ENCODE results near the gene SORL1.
"Not testable (repeated sequence)": the region's sequence is repeated elsewhere in the genome, so short reads cannot be mapped to it uniquely, and the experiment has no call there.

Gene SORL1

DNA sequence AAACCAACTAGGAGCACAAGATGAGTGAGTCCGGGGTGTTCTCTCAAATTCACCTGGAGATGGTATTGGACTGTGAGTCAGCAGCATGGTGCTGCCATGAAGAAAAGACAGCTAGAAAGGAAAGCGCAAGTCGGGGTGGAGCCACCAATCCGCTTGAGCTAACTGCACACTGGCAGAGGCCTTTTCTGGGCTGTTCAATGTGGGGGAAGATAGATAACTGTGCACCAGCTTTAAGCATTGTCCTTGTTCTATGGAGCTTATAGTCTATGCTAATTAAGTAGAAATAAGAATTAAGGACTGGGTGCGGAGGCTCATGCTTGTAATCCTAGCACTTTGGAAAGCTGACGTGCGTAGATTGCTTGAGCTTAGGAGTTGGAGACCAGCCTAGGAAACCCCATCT is 22.6 kb downstream of the SORL1 start:
- no peak for DNase-seq

- no peak for DNase-seq
Measured at GRCh38 chr11:121476379-121477032, 24.4 kb downstream of the SORL1 start.

DNA sequence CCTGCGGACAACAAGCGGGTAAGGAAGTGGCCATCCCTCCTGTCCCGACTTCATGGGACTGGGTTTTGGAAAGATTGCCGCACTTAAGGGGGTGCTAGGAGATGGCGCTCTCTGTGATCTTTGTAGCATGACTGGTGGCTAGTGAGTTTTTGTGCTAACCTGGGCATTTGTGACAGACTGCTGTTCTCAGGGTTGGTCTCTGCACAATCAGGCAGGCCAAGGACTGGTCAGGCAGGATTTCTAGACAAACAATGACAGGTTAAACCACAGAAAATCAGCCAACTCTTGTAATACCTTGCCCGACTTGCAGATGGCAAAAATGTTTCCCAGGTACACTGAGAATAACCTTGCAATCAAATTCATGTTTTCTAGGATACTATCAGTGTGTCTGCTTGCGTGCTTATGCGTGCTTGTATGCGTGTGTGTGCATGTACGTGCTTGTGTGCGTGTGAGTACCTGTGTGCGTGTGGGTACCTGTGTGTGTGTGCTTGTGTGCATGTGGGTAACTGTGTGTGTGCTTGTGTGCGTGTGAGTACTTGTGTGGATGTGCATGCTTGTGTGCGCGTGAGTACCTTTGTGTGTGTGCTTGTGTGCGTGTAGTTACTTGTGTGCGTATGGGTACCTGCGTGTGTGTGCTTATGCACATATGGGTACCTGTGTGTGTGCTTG is 26.2 kb downstream of the SORL1 start:
- no peak for DNase-seq

DNA sequence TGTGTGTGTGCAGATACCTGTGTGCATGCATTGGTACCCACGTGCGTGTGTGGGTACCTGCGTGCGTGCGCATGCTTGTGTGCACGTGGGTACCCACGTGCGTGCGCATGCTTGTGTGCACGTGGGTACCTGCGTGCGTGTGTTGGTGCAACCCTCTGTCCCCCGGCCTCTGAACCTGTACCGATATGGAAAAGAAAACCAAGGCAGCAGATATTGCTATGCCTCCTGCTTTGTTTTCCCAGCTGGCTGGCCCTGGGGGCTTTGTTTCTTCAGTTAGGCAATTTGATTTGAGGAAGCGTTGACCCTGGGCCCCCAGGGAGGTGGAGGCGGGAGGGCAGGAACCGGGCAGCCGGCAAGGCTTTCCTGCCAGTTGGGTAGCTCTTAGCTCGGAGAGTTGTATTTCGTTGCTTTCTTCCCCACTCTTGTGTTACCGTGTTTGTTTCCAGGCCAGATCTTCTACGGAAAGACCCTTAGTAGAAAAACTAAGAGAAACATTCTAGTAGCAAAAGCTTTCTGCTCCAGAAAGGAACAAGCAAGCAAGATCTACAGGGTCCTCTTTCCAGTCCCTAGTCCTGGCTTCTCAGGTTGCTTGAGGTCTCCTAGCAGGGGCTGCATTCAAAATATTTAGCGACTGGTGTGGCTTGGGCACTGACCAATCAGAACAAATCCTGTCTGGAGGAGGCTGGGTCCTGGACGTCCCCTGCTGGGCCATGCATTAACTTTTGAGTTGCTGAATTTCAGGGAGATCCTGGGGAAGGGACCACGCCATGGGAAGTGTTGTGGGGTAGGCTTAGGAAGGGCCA is 27.0 kb downstream of the SORL1 start:
- no peak for DNase-seq

DNA sequence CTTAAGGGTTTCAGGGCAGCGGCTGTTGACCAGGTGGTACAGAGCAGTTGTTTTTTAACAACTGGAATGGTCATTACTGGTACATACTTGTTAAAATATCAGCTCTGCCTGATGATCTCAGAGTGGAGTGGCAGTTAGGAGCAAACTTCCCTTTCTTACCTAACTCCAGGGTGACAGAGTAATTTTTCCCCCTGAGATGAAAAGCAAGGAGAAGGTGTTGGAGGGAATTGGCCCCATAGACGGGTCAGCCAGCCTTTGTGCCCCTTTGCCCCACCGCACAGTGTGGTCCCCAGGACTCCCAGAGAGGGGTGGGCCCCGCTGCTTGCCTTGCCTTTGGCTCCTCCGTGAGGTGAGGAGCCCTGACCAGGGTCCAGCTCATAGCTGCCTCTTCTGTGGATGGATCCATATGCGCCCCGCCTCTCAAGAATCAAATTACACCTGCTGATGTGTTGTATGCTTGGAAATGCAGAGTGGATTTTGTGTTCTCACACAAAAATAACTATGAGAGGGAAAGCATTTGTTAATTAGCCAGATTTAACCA is 27.7 kb downstream of the SORL1 start:
- no peak for DNase-seq

- DNase-seq, result not testable (repeated sequence)
Measured at GRCh38 chr11:121481484-121482230, 29.5 kb downstream of the SORL1 start.

GRCh38 chr11:121482231-121483129 is 30.4 kb downstream of the SORL1 start:
- no peak for DNase-seq

DNA sequence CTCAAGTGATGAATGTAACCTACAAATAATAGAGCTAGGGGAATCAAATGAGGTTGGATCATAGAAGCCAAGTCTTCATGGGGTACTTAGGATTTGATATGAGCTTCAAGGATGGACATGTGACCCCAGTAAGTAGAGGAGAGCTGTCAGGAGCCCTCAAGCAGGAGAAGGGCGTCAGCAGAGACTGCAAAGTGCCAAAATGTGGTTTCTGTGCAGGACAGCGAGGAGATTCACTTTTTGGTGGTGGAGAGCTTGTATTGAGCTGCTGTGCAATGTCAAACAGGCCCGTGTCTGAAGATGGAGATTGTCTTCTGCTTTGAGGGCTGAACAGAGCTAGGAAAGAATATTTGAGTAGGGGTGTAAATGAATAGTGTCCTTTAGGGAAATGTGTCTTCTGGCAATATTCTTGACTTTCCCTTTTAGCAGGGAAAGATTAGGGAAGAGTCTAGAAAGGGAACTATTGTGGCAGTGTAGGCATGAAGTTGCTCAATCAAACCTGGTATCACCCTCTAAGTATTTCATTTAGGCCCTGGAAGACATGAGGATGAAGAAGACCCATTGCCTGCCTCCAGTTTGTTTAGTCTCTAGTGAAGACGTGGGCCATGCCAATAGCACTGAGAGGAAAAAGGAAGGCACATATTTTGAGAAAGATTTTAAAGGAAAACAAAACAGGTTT is 31.8 kb downstream of the SORL1 start:
- DNase-seq, result no peak

GRCh38 chr11:121485216-121485615 is 33.1 kb downstream of the SORL1 start:
- no peak for DNase-seq

DNA sequence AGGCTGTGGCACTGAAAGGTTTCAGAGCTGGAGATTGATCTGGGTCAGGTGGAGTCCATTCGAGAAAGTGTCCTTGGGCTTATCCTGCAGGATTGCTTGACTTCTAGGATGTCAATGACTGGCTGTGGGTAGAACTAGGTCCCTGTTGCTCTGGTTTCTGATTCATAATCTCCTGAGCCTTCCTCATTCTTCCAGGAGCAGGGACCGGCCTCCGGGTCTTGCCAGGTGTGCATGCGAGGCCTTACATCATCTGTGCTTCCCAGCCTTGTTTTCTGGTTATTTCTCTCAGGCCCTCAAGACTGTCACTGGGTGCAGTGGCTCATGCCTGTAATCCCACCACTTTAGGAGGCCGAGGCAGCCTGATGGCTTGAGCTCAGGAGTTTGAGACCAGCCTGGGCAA is 33.9 kb downstream of the SORL1 start:
- DNase-seq, result no peak

GRCh38 chr11:121487191-121487590 is 35.1 kb downstream of the SORL1 start:
- no peak for DNase-seq

- DNase-seq, result no peak
Measured at GRCh38 chr11:121488170-121488569, 36.1 kb downstream of the SORL1 start.

DNA sequence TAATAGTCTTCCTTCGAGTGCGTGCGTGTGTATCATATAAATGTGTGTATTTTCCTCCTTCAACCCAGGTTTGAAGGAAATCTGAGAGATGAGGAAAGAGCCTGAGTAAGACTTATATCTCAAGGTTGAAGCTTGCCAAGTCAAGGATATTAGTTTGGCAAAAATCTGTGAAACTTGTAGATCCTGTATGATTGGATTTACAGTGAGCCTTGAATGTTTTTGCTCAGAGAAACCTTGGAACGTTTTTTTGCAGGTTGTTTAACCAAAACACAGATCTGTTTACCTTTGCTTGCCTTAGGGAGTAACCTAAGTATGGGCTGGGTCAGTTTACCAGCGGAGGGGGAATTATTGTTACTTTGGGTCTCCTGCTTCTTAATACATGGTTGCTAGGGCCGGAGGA is 36.5 kb downstream of the SORL1 start:
- no peak for DNase-seq

DNA sequence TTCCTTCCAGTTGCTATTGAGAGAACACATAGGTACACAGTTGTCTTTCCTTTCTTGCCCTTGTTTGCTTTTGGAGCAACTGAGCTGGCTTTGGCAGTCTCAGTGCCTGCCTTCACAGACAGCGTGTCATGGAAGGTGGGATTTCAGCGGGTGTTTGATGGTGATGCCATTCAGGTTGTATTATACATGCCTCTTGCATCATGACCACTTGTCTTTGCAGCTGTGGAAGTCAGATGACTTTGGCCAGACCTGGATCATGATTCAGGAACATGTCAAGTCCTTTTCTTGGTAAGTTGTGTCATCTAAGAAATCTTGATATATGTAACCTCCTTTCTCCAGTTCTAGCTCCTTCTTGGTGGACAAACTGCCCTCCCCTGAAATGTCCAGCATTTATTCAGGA is 37.7 kb downstream of the SORL1 start:
- DNase-seq, result no peak

DNA sequence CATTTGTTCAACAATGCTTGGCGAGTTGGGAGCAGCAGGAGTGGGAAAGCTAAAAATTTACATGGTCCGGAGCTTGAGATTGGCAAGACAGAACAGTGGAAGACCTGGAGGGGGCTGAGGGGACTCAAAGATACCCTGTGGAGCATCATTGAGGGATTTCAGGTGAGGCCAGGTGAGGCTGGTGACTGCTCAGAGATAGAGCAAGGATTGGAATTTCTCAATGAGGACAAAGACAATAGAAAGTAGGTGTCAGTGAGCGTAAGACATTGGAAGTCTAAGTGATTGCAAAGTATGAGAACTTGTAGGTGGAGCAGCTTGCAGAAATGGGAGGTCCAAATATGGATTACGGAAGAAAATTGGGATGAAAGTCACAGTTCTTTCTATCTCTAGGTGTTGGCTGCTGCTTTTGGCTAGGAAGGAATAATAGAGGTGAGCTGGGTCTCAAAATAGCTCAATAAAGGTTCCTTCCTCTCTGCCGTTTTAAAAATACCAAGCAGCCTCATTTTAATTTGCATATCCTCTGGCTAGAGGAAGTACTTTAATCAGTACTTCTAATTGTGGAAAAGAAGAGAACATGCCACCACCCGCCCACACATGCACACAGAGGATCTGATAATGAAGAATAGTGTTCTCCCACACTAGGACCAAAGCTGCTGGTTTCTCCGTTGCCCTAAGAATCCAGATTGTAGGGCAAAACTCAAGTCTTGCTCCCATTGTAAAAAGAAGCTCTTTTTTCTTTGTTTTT is 42.4 kb downstream of the SORL1 start:
- DNase-seq, result no peak

DNA sequence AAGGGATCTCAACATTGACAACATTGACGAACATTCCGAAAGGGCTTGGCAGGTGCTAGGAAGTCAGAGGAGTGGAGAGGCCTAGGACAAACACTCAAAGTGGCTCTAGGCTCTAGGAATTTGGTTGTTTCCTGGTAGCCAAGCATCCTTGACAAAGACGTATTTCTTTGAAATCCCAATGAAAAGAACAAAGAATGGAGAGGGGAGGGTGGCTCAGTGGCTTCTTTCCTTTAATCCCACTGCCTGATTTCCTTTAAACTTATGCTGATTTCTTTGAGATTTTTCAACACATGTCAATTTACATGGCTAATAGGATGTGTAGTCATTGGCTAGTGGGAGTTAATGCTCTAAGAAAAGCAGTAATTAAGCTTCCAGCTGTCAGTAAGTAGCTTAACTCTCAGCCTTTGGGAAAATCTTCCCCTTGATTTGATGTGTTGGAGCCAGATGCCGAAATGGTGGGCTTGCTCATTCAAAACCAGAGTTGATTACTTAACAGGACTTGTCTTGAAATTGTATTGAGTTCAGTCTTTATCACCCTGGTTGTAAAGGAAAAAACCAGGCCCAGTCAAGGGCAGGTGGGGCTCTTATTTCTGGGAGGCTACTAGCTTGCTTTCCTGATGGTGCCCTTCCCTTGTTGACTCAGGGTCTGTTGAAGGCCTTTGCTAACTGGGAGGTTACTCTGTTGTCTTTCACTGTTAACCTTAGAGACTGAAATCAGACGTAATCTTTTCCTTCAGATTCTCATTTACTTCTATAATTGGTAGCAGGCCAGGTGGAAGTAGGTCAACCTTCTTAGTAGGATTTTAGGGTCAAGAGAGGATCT is 45.3 kb downstream of the SORL1 start:
- no peak for DNase-seq

GRCh38 chr11:121499405-121499804 is 47.3 kb downstream of the SORL1 start:
- no peak for DNase-seq

GRCh38 chr11:121500275-121500674 is 48.2 kb downstream of the SORL1 start:
- DNase-seq, result no peak

- DNase-seq, result no peak
Measured at GRCh38 chr11:121500717-121501116, 48.6 kb downstream of the SORL1 start.

DNA sequence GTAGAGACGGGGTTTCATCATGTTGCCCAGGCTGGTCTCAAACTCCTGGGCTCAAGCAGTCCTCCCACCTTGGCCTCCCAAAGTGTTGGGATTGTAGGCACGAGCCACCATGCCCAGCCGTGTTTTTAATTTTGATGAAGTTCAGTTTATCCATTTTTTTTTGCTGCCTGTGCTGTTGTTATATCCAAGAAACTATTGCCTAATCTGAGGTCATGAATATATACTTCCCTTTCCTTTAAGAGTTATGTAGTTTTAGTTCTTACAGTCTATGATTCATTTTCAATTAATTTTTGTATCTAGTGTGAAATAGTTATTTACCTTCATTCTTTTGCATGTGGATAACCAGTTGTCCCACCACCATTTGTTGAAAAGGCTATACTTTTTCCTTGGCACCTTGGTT is 50.9 kb downstream of the SORL1 start:
- DNase-seq, result no peak

Data from HCEC 1CT (cell line).